CD4-positive, alpha-beta T cell treated with Interleukin-17A for 1 hour (primary cell): Measurements from ENCODE around the gene LRTM2.
A peak's percentile ranks its signal among the peaks of the same experiment; 100 is the strongest.

ENCODE experiments used
- DNase-seq: peaks from one replicate; pipeline ENCODE4 v3.0.0-alpha.2; 2020

The LRTM2 gene

DNA sequence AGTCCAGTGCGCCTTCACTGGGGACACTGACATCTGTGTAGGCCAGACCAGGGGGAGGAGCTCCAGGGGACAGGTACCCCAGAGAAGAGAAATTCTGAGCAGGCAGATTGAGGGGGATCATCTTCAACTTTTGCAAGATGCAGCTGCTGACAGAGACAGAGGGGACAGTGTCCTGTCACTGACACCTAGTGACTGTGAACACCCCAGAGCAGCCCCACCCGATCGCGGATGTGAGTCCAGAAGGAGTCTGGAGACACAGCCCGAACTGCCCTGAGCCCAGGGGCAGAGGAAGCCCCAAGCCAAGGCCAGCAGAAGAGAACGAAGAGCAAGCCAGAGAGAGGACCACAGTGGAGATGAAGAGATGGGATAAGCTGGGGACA, 21.7 kb upstream of the LRTM2 start:
- no peak for DNase-seq

GRCh38 chr12:1799051-1799881, 21.1 kb upstream of the LRTM2 start:
- DNase-seq = no peak

- no peak for DNase-seq
Measured at GRCh38 chr12:1799882-1800400, 20.4 kb upstream of the LRTM2 start.

DNA sequence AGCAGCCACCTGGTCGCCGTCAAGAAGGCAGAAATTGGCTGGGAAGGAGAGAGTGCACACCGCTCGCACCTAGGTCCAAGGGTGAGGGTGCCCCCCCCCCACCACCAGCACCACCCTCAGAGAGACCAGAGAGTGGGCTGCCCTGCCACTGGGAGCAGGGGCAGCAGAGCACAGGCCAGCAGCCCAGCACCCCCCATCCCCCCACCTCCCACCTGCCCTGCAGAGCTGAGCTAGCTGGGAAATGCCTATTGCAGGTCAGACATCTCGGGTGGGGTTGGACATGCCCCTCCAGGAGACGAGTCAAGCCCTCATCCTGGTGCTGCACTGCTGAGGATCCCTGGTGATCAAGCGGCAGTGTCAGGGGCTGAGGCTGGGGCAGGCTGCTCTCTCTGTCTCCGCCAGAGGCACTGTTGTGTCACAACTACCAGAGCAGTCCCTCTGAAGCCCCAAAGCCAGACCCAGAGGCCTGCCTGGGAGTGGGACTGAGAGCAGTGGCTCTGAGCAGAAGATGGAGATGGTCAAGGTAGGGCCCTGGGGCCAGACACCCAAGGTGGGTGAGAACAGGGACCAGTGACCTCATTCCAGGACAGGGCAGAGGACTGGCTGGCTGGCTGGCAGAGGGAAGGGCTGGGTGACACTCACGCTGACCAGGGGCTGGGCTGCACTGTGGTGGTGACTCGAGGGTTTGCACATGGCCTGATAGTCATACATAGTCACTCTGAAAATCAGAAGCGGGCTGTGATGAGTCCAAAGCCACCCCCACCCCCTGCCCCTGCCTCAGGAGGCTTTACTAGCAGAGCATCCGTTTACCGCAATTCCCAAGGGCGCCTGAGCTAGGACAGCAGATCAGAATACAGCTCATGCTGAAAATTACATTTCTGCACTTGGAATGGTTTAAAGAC, 19.7 kb upstream of the LRTM2 start:
- DNase-seq = no peak

DNA sequence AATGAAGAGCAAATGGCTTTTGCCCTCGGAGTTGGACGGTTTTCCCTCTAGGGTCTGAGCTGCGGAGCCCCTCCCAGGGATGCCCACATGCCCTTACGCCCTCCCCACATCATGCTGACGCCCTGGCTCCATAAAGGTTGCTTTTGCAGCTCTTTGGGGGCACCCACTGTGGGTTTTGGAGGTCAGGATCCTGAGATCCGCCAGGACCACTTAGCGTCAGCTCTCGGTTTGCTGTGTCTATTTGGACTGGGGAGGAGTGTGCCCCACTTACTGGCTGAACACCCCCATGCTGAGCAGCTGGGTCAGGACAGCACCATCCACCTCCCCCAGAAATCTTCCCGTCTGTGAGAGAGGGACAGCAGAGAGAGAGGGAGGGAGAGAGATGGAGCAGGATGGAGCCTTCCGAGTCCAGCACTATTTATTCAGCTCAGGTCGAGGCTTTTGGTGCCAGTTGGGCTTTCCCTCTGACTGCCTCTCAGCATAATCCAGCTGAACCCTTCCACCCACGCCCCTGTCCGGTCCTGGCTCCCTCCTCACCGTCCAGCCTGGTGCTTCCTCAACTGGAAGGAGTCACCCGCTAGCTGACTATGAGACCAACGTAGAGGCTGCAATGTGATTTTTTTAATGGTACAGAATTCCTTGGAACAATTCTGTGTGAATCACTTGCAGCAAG, 18.9 kb upstream of the LRTM2 start:
- DNase-seq = no peak

- no peak for DNase-seq
Measured at GRCh38 chr12:1803736-1804135, 16.6 kb upstream of the LRTM2 start.

- DNase-seq = peak; percentile 90
Measured at GRCh38 chr12:1804545-1805332, 15.6 kb upstream of the LRTM2 start.

GRCh38 chr12:1805441-1806081, 14.8 kb upstream of the LRTM2 start:
- no peak for DNase-seq

GRCh38 chr12:1806301-1807086, 13.9 kb upstream of the LRTM2 start:
- no peak for DNase-seq

GRCh38 chr12:1807087-1807860, 13.1 kb upstream of the LRTM2 start:
- no peak for DNase-seq

- DNase-seq = no peak
Measured at GRCh38 chr12:1808036-1808797, 12.1 kb upstream of the LRTM2 start.

DNA sequence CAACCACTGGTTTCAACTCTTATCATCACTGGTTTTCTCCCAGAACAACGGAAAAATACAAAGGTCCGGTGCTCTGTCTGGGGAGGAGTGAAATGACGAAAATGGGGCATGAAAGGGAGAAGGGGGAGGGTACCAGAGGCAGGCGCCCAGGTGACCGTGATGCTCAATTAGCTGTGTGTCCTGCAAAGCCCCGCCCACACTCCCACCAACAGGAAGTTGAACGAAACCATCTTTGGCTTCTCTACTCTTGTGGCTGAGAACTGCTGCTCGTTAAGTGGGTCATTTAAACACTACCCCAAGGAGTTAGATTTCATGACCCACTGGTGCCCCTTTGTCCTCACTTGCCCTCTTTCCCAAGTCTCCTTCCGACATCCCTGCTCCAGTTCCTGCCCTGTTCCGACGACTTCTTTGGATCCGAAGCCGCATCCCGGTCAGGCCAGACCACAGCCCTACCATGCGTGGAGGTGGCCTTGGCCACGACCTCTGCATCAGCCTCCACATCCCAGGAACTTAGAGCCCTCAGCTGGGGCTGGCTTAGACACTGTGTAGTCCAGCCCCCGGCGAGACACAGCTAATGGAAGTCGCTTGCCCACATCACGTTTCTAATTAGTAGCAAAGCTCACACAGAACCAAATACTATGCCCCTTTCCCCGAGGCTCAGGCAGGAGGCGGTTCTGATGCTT, 11.4 kb upstream of the LRTM2 start:
- peak; percentile 33 for DNase-seq

- DNase-seq = no peak
Measured at GRCh38 chr12:1809591-1810190, 10.7 kb upstream of the LRTM2 start.

DNA sequence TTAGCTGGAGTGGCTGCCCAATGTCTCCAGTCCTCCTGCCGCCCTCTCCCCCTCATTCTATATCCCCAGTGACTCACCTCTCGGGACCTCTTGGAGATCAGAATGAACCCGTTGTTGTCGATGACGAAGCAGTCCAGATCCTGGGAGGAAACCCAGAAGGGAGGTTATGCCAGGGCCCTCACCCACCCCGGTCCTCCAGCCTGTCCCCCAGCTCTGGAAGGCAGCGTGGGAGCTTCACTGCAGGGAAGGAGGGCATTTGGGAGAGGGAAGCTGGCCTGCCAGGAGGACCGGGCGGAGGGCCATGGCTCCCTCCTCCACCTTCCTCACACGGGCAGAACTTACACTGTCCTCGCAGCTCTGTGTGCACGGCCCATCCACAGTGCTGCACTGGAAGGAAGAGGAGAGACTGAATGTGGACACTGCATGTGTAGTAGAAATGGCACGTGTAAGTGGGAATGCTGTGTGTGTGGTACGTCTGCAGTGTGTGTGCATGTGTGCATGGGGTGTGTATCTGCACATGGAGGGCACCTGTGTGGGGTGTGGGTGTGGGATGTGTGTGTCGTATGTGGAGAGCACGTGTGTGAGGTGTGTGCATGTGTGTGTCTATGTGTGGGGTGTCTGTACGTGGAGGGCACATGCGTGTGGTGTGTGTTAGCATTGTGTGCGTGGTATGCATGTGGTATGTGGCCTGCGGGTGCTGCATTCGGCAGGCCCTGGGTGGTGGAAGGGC, 10.0 kb upstream of the LRTM2 start:
- DNase-seq = no peak

DNA sequence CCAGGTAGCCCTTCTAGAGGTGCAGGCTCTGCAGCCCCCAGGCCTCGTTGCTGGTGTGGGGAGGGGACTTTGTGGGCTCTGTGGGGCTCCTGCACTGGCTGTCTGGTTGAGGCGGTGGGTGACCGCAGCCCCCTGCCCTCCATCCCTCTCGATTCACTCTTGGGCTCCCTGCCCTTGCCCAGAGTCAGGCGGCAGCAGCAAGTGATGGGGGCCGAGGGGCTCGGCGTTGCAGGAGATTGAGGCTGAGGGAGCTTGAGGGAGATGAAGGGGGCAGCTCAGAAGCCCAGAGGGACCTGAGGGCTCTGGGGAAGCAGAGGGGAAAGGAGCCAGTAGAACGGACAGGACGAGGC, 9.5 kb upstream of the LRTM2 start:
- no peak for DNase-seq

DNA sequence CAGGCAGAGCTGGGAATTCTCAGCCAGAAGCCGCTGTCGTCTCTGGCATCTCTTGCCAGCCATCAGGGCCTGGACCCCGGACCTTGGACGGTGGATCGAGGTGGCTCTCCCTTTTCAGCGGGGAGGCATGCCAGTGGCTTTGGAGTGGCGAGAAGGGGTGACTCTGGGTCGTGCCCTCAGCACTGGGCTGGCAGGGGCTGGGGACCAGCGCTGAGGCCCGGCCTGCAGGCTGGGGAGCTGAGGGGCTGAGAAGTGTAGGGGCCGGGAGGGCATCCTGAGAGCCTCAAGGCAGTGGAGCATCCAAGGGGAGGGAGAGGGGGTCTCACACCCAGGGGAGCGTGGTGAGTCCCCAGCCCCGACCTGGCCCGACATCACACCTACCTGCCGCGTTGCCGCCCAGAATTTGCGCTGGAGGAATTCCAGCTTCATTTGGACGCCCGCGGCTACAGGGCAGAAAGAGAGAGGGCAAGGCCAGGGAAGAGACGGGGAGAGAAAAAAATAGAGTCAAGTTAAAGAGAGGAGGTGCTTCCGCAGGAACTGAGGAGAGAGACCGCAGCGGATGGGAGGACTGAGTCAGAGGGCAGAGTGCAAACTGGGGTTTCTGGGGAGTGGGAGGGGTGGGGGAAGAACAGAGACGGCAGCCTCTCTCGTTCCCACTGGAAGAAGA, 9.0 kb upstream of the LRTM2 start:
- peak; percentile 33 for DNase-seq

GRCh38 chr12:1811948-1812291, 8.4 kb upstream of the LRTM2 start:
- DNase-seq = no peak
